ENCODE results near the gene TSKU.

- TF ChIP-seq CTCF (conservative IDR thresholded peaks at IDR 0.05 in 1 of 2, IDR thresholded peaks at IDR 0.05 in 1 of 2; ENCODE audit: low read depth in 1 of 2, low read length in 2 of 2) (no peak), EZH2 (IDR thresholded peaks at IDR 0.05; ENCODE audit: low read length, missing control alignments) (no peak)
These were observed 42.7 kb downstream of the TSKU start for GRCh38 chr11:76825726-76826396.
